ENCODE data around the gene CNOT10.

The CNOT10 gene

DNA sequence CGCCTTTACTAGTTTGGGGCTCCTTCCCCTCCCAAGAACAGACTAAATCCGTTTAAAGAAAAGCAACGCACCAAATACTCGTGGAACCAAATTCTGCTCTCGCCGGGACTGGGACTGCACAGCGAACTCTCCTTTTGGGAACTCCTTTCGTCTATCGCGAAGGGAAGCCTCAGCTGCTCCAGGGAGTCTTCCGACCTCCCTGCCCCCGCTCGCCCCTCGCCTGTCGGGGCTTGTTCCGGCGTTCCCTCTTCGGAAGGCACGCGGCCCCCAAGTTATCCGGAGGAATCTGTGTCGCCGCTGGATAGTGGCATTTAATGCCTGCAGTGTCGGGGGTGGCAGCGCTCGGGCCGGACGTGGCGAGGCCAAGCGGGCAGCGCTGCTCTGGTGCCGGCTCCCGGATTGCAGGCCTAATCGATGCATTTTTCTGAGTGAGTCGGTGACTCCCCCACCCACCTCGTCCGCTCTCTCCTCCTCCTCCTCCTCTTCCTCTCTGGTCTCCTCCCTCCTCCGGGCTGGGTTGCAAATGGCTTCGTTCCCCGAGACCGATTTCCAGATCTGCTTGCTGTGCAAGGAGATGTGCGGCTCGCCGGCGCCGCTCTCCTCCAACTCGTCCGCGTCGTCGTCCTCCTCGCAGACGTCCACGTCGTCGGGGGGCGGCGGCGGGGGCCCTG is 132.7 kb downstream of the CNOT10 start, which contains the start of gene TRIM71:
TSS of gene TRIM71 (plus strand) at position 440 of the 671 bp plus-strand sequence. CDS start at position 524, 84 bp downstream.
- no peak for DNase-seq (ENCODE audit: low read depth)

DNA sequence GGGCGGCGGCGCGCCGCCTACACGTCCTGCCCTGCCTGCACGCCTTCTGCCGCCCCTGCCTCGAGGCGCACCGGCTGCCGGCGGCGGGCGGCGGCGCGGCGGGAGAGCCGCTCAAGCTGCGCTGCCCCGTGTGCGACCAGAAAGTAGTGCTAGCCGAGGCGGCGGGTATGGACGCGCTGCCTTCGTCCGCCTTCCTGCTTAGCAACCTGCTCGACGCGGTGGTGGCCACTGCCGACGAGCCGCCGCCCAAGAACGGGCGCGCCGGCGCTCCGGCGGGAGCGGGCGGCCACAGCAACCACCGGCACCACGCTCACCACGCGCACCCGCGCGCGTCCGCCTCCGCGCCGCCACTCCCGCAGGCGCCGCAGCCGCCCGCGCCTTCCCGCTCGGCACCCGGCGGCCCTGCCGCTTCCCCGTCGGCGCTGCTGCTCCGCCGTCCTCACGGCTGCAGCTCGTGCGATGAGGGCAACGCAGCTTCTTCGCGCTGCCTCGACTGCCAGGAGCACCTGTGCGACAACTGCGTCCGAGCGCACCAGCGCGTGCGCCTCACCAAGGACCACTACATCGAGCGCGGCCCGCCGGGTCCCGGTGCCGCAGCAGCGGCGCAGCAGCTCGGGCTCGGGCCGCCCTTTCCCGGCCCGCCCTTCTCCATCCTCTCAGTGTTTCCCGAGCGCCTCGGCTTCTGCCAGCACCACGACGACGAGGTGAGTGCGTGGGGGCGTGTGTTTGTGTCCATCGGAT is 133.4 kb downstream of the CNOT10 start:
- DNase-seq (ENCODE audit: low read depth), result no peak

DNA sequence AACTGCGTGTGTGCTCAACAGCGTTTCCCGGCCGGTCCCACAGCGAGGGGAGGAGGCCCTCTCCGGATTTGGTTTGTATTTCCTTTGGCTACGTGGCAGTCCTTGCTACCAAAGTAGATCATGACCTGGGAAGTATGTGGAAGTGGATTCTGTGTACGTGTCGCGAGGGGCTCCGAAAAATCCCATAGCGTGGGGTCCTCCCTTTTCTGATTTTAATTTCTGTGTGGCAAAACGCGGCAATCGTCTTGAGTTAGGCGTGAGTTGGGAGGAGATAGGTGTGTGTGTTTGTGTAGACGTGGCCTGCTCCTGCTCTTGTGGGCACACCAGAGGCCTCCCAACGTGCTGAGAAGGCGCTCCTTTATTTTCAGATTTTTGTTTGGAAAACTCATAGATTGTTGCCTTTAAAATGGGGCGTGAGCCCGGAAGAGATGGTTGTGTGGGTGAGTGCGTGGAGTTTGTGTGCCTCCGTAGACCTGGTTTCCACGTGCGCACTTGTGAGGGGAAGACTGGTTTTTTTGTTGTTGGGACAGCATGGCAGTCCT is 134.1 kb downstream of the CNOT10 start:
- no peak for DNase-seq (ENCODE audit: low read depth)

DNA sequence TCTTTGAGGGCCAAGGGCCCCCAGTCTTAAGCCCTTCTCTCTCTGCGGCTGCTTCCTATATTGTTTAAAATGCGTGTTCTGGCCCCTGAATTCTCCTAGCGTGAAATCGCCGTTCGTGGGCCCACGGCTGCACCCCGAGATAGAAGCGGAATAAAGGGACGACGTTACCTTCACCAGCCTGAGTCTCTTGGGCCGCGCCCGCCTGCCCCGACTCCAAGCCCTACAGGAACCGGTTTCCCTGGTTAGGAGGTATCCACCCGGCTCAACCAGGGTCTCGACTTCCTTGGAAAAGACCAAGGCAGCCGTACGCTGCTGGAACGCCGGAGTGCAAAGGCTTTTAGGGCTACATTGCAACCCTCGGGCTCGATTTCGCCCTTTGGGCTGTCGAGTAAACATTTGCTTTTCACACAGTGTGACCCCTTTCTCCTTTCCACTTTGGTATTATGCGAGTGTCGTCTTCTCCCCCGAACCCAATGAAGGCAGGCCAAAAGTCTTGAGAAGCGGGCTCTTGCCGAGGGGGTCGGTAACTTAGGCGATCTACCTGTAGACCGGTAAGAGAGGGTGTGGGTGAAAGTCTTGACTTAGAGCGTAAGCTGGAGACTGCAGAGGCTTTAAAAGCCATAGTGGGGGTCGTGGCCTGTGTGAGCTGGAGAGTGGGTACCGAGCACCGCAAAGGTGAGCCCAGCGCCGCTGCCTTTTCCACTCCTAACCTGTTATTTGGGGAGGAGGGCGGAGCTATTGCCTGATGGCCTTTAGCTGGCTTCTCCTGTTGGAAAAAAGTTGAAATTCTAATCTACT is 134.8 kb downstream of the CNOT10 start:
- no peak for DNase-seq (ENCODE audit: low read depth)

DNA sequence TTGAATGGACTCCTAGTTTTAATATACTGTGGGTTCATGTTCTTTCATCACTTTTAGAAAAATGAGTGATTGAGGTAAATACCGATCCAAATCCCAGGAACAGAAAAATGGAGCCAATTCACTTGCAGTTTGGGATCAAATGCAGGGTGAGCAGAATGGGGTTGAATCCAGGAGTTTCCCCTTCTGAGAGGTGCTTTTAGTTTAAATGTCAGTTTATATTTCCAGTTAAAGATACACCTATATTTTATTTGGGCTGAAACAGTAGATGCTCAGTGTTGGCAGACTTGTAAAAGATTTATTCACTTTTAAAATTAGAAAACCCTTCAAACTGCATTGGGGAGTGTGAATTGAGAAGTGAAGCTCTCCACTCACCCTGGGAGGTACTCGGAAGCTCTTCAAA is 135.4 kb downstream of the CNOT10 start:
- DNase-seq (ENCODE audit: low read depth), result no peak

DNA sequence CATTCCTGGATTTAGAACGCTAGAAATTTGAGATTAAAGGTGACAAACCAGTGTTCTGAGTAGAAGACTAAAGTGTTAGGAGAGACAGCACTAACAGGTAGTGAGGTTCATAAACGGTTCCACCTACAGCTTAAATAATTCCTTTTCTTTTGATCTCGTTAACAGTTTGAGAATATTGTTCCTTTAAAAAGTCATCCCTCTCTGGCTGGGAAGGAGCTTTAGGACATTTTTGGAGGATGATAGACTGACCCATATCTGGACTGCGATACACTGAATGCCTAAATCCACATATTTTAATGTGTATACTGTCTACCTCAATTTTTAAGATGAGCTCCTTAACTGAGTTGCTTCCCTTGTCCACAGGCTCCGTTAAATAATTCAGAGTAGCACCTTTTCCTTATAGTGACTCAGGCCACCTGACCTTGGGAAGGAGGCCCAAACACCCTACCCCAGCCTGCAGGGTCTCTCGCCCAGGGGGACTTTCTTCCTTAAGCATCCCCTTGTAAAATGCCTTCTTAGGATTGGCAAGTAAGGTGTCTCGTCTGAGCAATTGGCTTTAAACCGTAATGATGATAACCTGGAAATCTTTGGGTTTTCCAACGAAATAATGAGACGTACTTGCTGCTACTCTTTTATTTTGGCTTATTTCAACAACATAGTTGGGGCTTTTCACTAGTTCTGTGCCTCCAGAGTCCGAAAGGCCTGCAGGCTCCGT is 136.1 kb downstream of the CNOT10 start:
- DNase-seq (ENCODE audit: low read depth), result no peak

DNA sequence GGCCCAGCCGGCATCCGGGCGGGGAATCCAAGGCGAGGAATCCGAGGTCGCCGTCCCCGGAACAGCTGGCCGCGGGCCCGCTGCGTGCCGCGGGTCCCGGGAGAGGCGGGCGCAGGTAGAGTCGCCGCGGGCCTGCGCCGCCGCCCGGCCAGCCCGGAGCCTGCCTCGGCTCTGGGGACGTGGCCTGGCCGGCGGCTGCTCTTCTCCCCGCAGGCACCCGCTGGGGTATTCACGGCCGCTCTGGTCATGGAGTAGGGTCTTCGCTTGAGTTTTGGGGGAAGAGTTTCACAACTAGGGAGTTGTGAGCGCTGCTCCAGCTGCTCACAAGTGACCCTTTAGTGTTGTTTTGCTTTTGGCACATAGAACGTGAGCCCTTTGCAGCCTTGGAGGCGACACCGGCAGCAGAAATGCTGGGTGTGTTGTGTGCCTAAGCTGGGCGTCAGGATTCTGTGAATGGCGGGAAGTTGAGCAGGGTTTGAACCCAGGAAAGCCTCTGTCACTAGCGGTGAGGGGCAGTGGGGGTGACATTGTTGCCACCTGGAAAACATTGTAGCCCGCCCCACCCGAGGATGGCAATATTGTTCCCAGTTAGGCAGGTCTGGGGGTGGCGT is 136.8 kb downstream of the CNOT10 start:
- no peak for DNase-seq (ENCODE audit: low read depth)

DNA sequence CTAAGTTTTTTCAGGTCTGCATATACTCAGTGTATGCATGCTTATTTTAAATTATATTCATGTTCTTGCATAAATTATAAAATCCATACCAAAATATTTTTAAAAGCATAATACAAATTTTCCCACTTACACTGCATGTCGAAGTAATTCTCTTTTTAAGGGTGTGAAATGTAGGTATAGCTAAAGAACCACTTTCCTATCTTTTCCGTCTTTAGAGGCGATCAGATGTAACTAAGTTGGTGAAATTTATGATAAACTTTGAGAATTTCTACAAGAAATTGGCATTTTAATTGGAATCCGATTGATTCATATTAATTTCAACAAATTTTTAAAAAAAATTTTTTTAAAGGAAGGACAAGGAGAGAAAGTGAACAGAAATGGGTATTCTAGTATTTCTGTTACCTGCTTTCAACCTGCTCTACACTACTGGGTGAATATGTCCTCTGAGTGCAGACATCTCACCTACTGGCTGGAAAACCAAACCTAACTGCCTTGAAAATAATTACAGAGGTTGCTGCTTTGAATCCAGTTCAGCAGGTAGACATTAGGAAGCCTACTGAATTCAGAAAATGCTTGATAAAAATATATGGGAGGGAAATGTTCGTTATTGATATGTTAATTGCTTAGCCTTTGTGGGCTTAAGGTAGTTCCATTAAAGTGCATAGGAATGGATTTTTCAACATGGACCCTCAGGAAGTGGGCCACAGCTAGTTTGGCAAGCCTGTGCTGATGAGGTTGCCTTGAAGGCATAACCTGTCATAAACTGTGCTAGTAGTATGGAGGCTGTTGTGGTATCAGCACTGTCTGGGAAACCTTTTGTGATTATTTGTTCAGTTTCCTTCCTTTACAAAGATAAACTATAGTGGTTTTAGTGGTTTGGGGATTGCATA is 137.9 kb downstream of the CNOT10 start:
- DNase-seq (ENCODE audit: low read depth), result no peak
